GM23338 (cell line): ENCODE results near the gene ITGB7. TPM values are rescaled to one million over a fixed set of nuclear protein-coding genes. Genes with fewer than 3 reads are reported as not detected.
A peak's percentile ranks its signal among the peaks of the same experiment; 100 is the strongest.

Experiments
- ATAC-seq: fragments of 200-7000 bp; cut with Tn5 transposase; 3 replicates; pipeline ENCODE4 v1.9.1; 2020
- DNase-seq: peaks from one replicate; pipeline ENCODE4 v3.0.0-alpha.2; 2015; ENCODE audit warnings: low spot score
- H2AFZ ChIP-seq: fragments of 200-600 bp; sonication (generic); 2 replicates; pipeline ENCODE4 v1.8.0; 2016; ENCODE audit warnings: antibody characterized with exemption, mild to moderate bottlenecking, moderate library complexity
- H3F3A ChIP-seq: fragments of 200-600 bp; sonication (generic); replicated peaks from 2 replicates; pipeline ENCODE4 v1.8.0; 2017; ENCODE audit warnings: antibody characterized with exemption, mixed run types, low read depth
- H3K27ac ChIP-seq: fragments of 200-600 bp; sonication (generic); 2 replicates; pipeline ENCODE4 v1.6.1; 2016; ENCODE audit warnings: low read depth
- H3K27me3 ChIP-seq: fragments of 200-600 bp; sonication (generic); 2 replicates; pipeline ENCODE4 v1.8.0; 2016; ENCODE audit warnings: mild to moderate bottlenecking, mixed run types, moderate library complexity; ENCODE audit not compliant: insufficient read depth
- H3K36me3 ChIP-seq: fragments of 200-600 bp; sonication (generic); 2 replicates; pipeline ENCODE4 v1.8.0; 2016; ENCODE audit warnings: mild to moderate bottlenecking; ENCODE audit not compliant: insufficient read depth
- H3K4me1 ChIP-seq: fragments of 200-600 bp; sonication (generic); 2 replicates; pipeline ENCODE4 v1.8.0; 2016; ENCODE audit warnings: mild to moderate bottlenecking, moderate library complexity; ENCODE audit not compliant: insufficient read depth
- H3K4me2 ChIP-seq: fragments of 200-600 bp; sonication (generic); 2 replicates; pipeline ENCODE4 v1.7.1; 2017; ENCODE audit warnings: mixed run types
- H3K4me3 ChIP-seq: fragments of 200-600 bp; sonication (generic); 2 replicates; pipeline ENCODE4 v1.6.1; 2016; ENCODE audit warnings: mixed run types
- H3K79me2 ChIP-seq: fragments of 200-600 bp; sonication (generic); replicated peaks from 2 replicates; pipeline ENCODE4 v1.8.0; 2017; ENCODE audit warnings: mild to moderate bottlenecking; ENCODE audit not compliant: insufficient read depth
- H3K9me2 ChIP-seq: fragments of 200-600 bp; sonication (generic); 2 replicates; pipeline ENCODE4 v1.8.0; 2017; ENCODE audit not compliant: insufficient read depth
- H4K20me1 ChIP-seq: fragments of 200-600 bp; sonication (generic); replicated peaks from 2 replicates; pipeline ENCODE4 v1.8.0; 2017; ENCODE audit warnings: mild to moderate bottlenecking; ENCODE audit not compliant: insufficient read depth
- H3K27ac Mint-ChIP-seq: 2 replicates; pipeline ENCODE4 v1.8.0; 2020; ENCODE audit warnings: inconsistent platforms, mild to moderate bottlenecking, moderate library complexity, mixed read lengths
- H3K27me3 Mint-ChIP-seq: 3 replicates; pipeline ENCODE4 v1.8.0; 2022; ENCODE audit warnings: low read depth, mild to moderate bottlenecking, moderate library complexity, mixed read lengths, inconsistent platforms; ENCODE audit not compliant: insufficient read depth, poor library complexity
- H3K36me3 Mint-ChIP-seq: 3 replicates; pipeline ENCODE4 v1.8.0; 2021; ENCODE audit warnings: low read depth, mild to moderate bottlenecking, inconsistent platforms, moderate library complexity, mixed read lengths
- H3K4me1 Mint-ChIP-seq: 3 replicates; pipeline ENCODE4 v1.8.0; 2020; ENCODE audit warnings: mild to moderate bottlenecking, inconsistent platforms, mixed read lengths
- H3K4me3 Mint-ChIP-seq: 3 replicates; pipeline ENCODE4 v1.8.0; 2021; ENCODE audit warnings: moderate library complexity, mild to moderate bottlenecking, inconsistent platforms, mixed read lengths
- H3K9me3 Mint-ChIP-seq: 3 replicates; pipeline ENCODE4 v1.8.0; 2020; ENCODE audit warnings: moderate library complexity, mild to moderate bottlenecking, inconsistent platforms, mixed read lengths
- CREB1 ChIP-seq: fragments of 250-450 bp; sonication (Bioruptor Pico); IDR thresholded peaks from 2 replicates; pipeline ENCODE4 v1.5.0; 2020; ENCODE audit warnings: low read depth, mild to moderate bottlenecking, moderate library complexity
- CTCF ChIP-seq, 2 experiments: fragments of 200-600 bp in 1 of 2; sonication (generic) in 1 of 2; conservative IDR thresholded peaks; 2 replicates each; pipeline versions ENCODE4 v1.5.1 to v1.6.1; 2016 to 2017; ENCODE audit warnings: antibody characterized with exemption in 2 of 2, low read depth in 2 of 2, mild to moderate bottlenecking in 2 of 2, moderate library complexity in 1 of 2
- ETS1 ChIP-seq: IDR thresholded peaks from 2 replicates; pipeline ENCODE4 v1.6.1; 2016; ENCODE audit warnings: antibody characterized with exemption
- EZH2 ChIP-seq: fragments of 200-600 bp; sonication (generic); IDR thresholded peaks from one replicate; pipeline ENCODE4 v1.8.0; 2017; ENCODE audit warnings: antibody characterized with exemption, mild to moderate bottlenecking, low read depth; ENCODE audit not compliant: unreplicated experiment
- EZH2phosphoT487 ChIP-seq: fragments of 200-600 bp; sonication (generic); IDR thresholded peaks from one replicate; pipeline ENCODE4 v1.8.1; 2018; ENCODE audit warnings: antibody characterized with exemption; ENCODE audit not compliant: unreplicated experiment
- JUNB ChIP-seq: IDR thresholded peaks from one replicate; pipeline ENCODE4 v1.6.1; 2016; ENCODE audit warnings: antibody characterized with exemption; ENCODE audit not compliant: unreplicated experiment
- NANOG ChIP-seq: IDR thresholded peaks from 2 replicates; pipeline ENCODE4 v1.6.1; 2016; ENCODE audit warnings: antibody characterized with exemption, borderline replicate concordance
- POLR2AphosphoS5 ChIP-seq: IDR thresholded peaks from 2 replicates; pipeline ENCODE4 v1.6.1; 2016; ENCODE audit warnings: antibody characterized with exemption, low read depth
- REST ChIP-seq: IDR thresholded peaks from one replicate; pipeline ENCODE4 v1.6.1; 2018; ENCODE audit warnings: antibody characterized with exemption; ENCODE audit not compliant: unreplicated experiment
- STAT1 ChIP-seq: IDR thresholded peaks from one replicate; pipeline ENCODE4 v1.6.1; 2016; ENCODE audit warnings: antibody characterized with exemption; ENCODE audit not compliant: unreplicated experiment
- ZNF114 ChIP-seq: fragments of 250-450 bp; sonication (Bioruptor Pico); IDR thresholded peaks from 2 replicates; pipeline ENCODE4 v1.5.0; 2020; ENCODE audit warnings: mild to moderate bottlenecking, moderate library complexity
- ZNF331 ChIP-seq: fragments of 250-450 bp; sonication (Bioruptor Pico); IDR thresholded peaks from 2 replicates; pipeline ENCODE4 v1.5.0; 2020; ENCODE audit warnings: low read depth, mild to moderate bottlenecking, moderate library complexity
- ZNF462 ChIP-seq: fragments of 250-450 bp; sonication (Bioruptor Pico); IDR thresholded peaks from 2 replicates; pipeline ENCODE4 v1.5.0; 2020; ENCODE audit warnings: mild to moderate bottlenecking, moderate library complexity
- polyA plus RNA-seq: library from polyadenylated mRNA; unstranded; fragments of >200 nt; fragmentation: Nextera tagmentation; extraction: Ambion mirVana; gene quantifications from 2 replicates; pipeline ENCODE4 v1.2.1, GENCODE V29; 2016
- total RNA-seq: library from RNA; depleted of rRNA; stranded (reverse); fragments of >200 nt; shearing (Covaris generic); gene quantifications from 2 replicates; pipeline ENCODE4 v1.2.3, GENCODE V29; 2014

Gene ITGB7
- total and polyA plus RNA-seq, 2 experiments from 2014 or later = 0.32 TPM; not detected in 1

GRCh38 chr12:53241623-53242412, 34.8 kb upstream of the ITGB7 start:
- Mint-ChIP-seq H3K27ac (peak overlapping the region; percentile 51; the same call in 1 of the 2 replicates), H3K36me3 (no peaks in the 10 kb centered on the region; the same call in 2 of the 3 replicates), H3K9me3 (peaks cover 2% of the 10 kb centered on the region; the same call in 1 of the 3 replicates), H3K4me1 (peaks cover 43% of the 10 kb centered on the region), H3K27me3 (peaks cover 11% of the 10 kb centered on the region), H3K4me3 (peak overlapping the region; percentile 22; the same call in 1 of the 3 replicates)
- no peaks in the 10 kb centered on the region for H3F3A ChIP-seq
- H2AFZ ChIP-seq = peak overlapping the region; percentile 78
- no peak overlapping the region for H3K27ac ChIP-seq
- ATAC-seq (peak; percentile 85), DNase-seq (peak; percentile 38)
- peaks cover 28% of the 10 kb centered on the region for H3K4me1 ChIP-seq
- H3K4me2 ChIP-seq = peak overlapping the region; percentile 62; the same call in 1 of the 2 replicates
- no peaks in the 10 kb centered on the region for H4K20me1 ChIP-seq
- TF ChIP-seq STAT1 (no peak), ZNF114 (CRISPR knock-in tag) (no peak), CTCF (conservative IDR thresholded peaks at IDR 0.05; ENCODE audit: low read depth in 2 of 2) (no peak), POLR2AphosphoS5 (no peak), ZNF331 (no peak), ETS1 (no peak), ZNF462 (CRISPR knock-in tag) (no peak), NANOG (no peak), EZH2phosphoT487 (no peak), JUNB (no peak), EZH2 (no peak), CREB1 (CRISPR knock-in tag) (no peak), REST (no peak)
- H3K36me3 ChIP-seq = no peaks in the 10 kb centered on the region
- no peaks in the 10 kb centered on the region for H3K79me2 ChIP-seq
- H3K9me2 ChIP-seq = no peaks in the 10 kb centered on the region
- no peaks in the 10 kb centered on the region for H3K27me3 ChIP-seq
- H3K4me3 ChIP-seq = no peak overlapping the region
